Kidney epithelial cell (primary cell): Measurements from ENCODE around the gene GRM7. TPM values are rescaled to one million over a fixed set of nuclear protein-coding genes. Genes with fewer than 3 reads are reported as not detected.

ENCODE experiments used
- DNase-seq: peaks from one replicate; pipeline ENCODE4 v3.0.0-alpha.2; 2010; ENCODE audit warnings: low read depth
- H3K27me3 ChIP-seq: 2 replicates; pipeline ENCODE4 v1.6.0; 2011; ENCODE audit warnings: low read length; ENCODE audit not compliant: control insufficient read depth, insufficient read depth
- H3K36me3 ChIP-seq: 2 replicates; pipeline ENCODE4 v1.5.1; 2011; ENCODE audit warnings: low read length; ENCODE audit not compliant: control insufficient read depth, insufficient read depth
- H3K4me3 ChIP-seq: 2 replicates; pipeline ENCODE4 v1.5.1; 2011; ENCODE audit warnings: low read depth, mild to moderate bottlenecking, control low read depth, low read length
- CTCF ChIP-seq: IDR thresholded peaks from 2 replicates; pipeline ENCODE4 v1.5.1; 2011; ENCODE audit warnings: mild to moderate bottlenecking, moderate library complexity, low read length, control low read depth, inconsistent platforms; ENCODE audit not compliant: insufficient read depth, poor library complexity, severe bottlenecking
- total RNA-seq: library from RNA; depleted of rRNA; stranded (reverse); fragments of >200 nt; gene quantifications from 2 replicates; pipeline ENCODE4 v1.2.3, GENCODE V29; 2015

GRM7 gene
- total RNA-seq, 1 donor from 2014 or later: 0.17 TPM

GRCh38 chr3:7444886-7445285 lies 584.0 kb downstream of the GRM7 start:
- H3K27me3 ChIP-seq: no peaks in the 10 kb centered on the region
- no peak overlapping the region for H3K4me3 ChIP-seq
- DNase-seq: no peak
- TF ChIP-seq CTCF: no peak
- H3K36me3 ChIP-seq: no peaks in the 10 kb centered on the region

GRCh38 chr3:7445331-7445730 lies 584.4 kb downstream of the GRM7 start:
- Histone ChIP-seq H3K4me3 (no peak overlapping the region), H3K27me3 (no peaks in the 10 kb centered on the region), H3K36me3 (no peaks in the 10 kb centered on the region)
- TF ChIP-seq CTCF: no peak
- DNase-seq: no peak

GRCh38 chr3:7447197-7447769 lies 586.4 kb downstream of the GRM7 start:
- DNase-seq: no peak
- Histone ChIP-seq H3K4me3 (no peak overlapping the region), H3K36me3 (no peaks in the 10 kb centered on the region), H3K27me3 (no peaks in the 10 kb centered on the region)
- no peak for TF ChIP-seq CTCF

- no peak overlapping the region for H3K4me3 ChIP-seq
- no peak for TF ChIP-seq CTCF
- H3K27me3 ChIP-seq: no peaks in the 10 kb centered on the region
- DNase-seq: no peak
- H3K36me3 ChIP-seq: no peaks in the 10 kb centered on the region
Measured at GRCh38 chr3:7456386-7456785, 595.5 kb downstream of the GRM7 start.

GRCh38 chr3:7461202-7461825 lies 600.4 kb downstream of the GRM7 start:
- TF ChIP-seq CTCF: no peak
- no peaks in the 10 kb centered on the region for H3K27me3 ChIP-seq
- no peaks in the 10 kb centered on the region for H3K36me3 ChIP-seq
- DNase-seq: no peak
- H3K4me3 ChIP-seq: no peak overlapping the region

- no peak overlapping the region for H3K4me3 ChIP-seq
- no peaks in the 10 kb centered on the region for H3K27me3 ChIP-seq
- no peak for TF ChIP-seq CTCF
- no peaks in the 10 kb centered on the region for H3K36me3 ChIP-seq
- DNase-seq: no peak
Measured at GRCh38 chr3:7469866-7470265, 609.0 kb downstream of the GRM7 start.
